GM18907 (cell line): ENCODE results near the gene SIPA1.

Experiments
- ATAC-seq: cut with Tn5 transposase; IDR thresholded peaks from one replicate; pipeline ENCODE4 v1.9.1; 2021; ENCODE audit warnings: mild to moderate bottlenecking, moderate library complexity; ENCODE audit not compliant: unreplicated experiment

SIPA1 gene

GRCh38 chr11:65642014-65642671 lies 4.2 kb downstream of the SIPA1 start:
- no peak for ATAC-seq

- no peak for ATAC-seq
Measured at GRCh38 chr11:65643971-65644370, 6.1 kb downstream of the SIPA1 start.

- ATAC-seq, result no peak
Measured at GRCh38 chr11:65644837-65645236, 6.9 kb downstream of the SIPA1 start.

GRCh38 chr11:65645710-65646109 lies 7.8 kb downstream of the SIPA1 start:
- no peak for ATAC-seq

- ATAC-seq, result no peak
Measured at GRCh38 chr11:65646288-65646957, 8.5 kb downstream of the SIPA1 start.

- ATAC-seq, result no peak
Measured at GRCh38 chr11:65646958-65647701, 9.2 kb downstream of the SIPA1 start.

- ATAC-seq, result no peak
Measured at GRCh38 chr11:65648997-65649493, 11.1 kb downstream of the SIPA1 start.

- no peak for ATAC-seq
Measured at GRCh38 chr11:65649656-65650546, 12.0 kb downstream of the SIPA1 start.

GRCh38 chr11:65650547-65651338 lies 12.8 kb downstream of the SIPA1 start:
- ATAC-seq, result no peak

- ATAC-seq, result no peak
Measured at GRCh38 chr11:65651339-65651588, 13.4 kb downstream of the SIPA1 start.

- ATAC-seq, result peak; percentile 1
Measured at GRCh38 chr11:65651589-65652510, 13.9 kb downstream of the SIPA1 start.

- ATAC-seq, result peak; percentile 64
Measured at GRCh38 chr11:65652511-65653228, 14.8 kb downstream of the SIPA1 start.

- ATAC-seq, result no peak
Measured at GRCh38 chr11:65653229-65654225, 15.6 kb downstream of the SIPA1 start.

GRCh38 chr11:65654375-65655349 lies 16.8 kb downstream of the SIPA1 start:
- ATAC-seq, result no peak

GRCh38 chr11:65655570-65656332 lies 17.9 kb downstream of the SIPA1 start:
- ATAC-seq, result no peak
